Breast epithelium (tissue), 4 donors: ENCODE measurements around the gene AHSG. TPM values are rescaled to one million over a fixed set of nuclear protein-coding genes. Genes with fewer than 3 reads are reported as not detected.

Source experiments
- DNase-seq, 2 donors: peaks; one replicate each; pipeline ENCODE4 v3.0.0-alpha.2; 2019; ENCODE audit warnings: low spot score in 2 of 2
- H3K27ac ChIP-seq, 2 donors: fragments of 200-600 bp; sonication (generic) in 1 of 2; one replicate each; pipeline ENCODE4 v1.5.1; 2016 to 2019; ENCODE audit warnings: mild to moderate bottlenecking in 1 of 2
- H3K27me3 ChIP-seq, 2 donors: fragments of 200-600 bp; sonication (generic) in 1 of 2; one replicate each; pipeline versions ENCODE4 v1.5.1 to v1.6.0; 2017 to 2019; ENCODE audit warnings: control low read depth in 1 of 2, mild to moderate bottlenecking in 1 of 2
- H3K36me3 ChIP-seq: fragments of 200-600 bp; one replicate; pipeline ENCODE4 v1.5.1; 2019
- H3K4me1 ChIP-seq, 2 donors: fragments of 200-600 bp; sonication (generic); one replicate each; pipeline ENCODE4 v1.5.1; 2016 to 2019; ENCODE audit warnings: control low read depth in 1 of 2
- H3K4me3 ChIP-seq, 3 donors: fragments of 200-600 bp; sonication (generic); 1 replicate in 2 of 3; 2 replicates in 1 of 3; pipeline ENCODE4 v1.5.1; 2016 to 2019; ENCODE audit warnings: mild to moderate bottlenecking in 3 of 3, moderate library complexity in 2 of 3
- H3K9me3 ChIP-seq, 2 donors: fragments of 200-600 bp; sonication (generic) in 1 of 2; one replicate each; pipeline ENCODE4 v1.5.1; 2016 to 2019; ENCODE audit warnings: control low read depth in 1 of 2
- CTCF ChIP-seq, 3 donors: fragments of 450-650 bp; IDR thresholded peaks; one replicate each; pipeline ENCODE4 v1.5.1; 2016 to 2017; ENCODE audit warnings: antibody characterized with exemption in 3 of 3, mild to moderate bottlenecking in 3 of 3, moderate library complexity in 3 of 3
- POLR2A ChIP-seq: fragments of 450-650 bp; IDR thresholded peaks from one replicate; pipeline ENCODE4 v1.6.1; 2016; ENCODE audit warnings: antibody characterized with exemption, mild to moderate bottlenecking, moderate library complexity
- POLR2AphosphoS5 ChIP-seq, 3 donors: sonication (generic); formaldehyde crosslinking; IDR thresholded peaks; one replicate each; pipeline ENCODE4 v1.6.1; 2017; ENCODE audit warnings: antibody characterized with exemption in 3 of 3
- intact Hi-C: fragments of 100-400 bp; cut with DNase I; formaldehyde crosslinking; loops from one replicate; pipeline ENCODE4 v1.15.1; 2023; ENCODE audit warnings: low total_unique reads
- total RNA-seq, 3 donors: library from RNA; depleted of rRNA; stranded (reverse); fragments of >200 nt; gene quantifications; one replicate each; pipeline ENCODE4 v1.1.0, GENCODE V29; 2016

Gene AHSG
- total RNA-seq, 3 donors from 2014 or later: not detected

- DNase-seq: no peak
- no peak overlapping the region for H3K4me3 ChIP-seq
- intact Hi-C loops: no loop called here
- H3K4me1 ChIP-seq: peaks cover 0 to 13% of the 10 kb centered on the region in 2 donors
- TF ChIP-seq POLR2A: no peak
- TF ChIP-seq CTCF (IDR thresholded peaks at IDR 0.05): no peak
- no peak for TF ChIP-seq POLR2AphosphoS5 (IDR thresholded peaks at IDR 0.05)
- H3K27ac ChIP-seq: no peak overlapping the region
- no peaks in the 10 kb centered on the region for H3K9me3 ChIP-seq
- no peaks in the 10 kb centered on the region for H3K27me3 ChIP-seq
- H3K36me3 ChIP-seq: no peaks in the 10 kb centered on the region
Measured at GRCh38 chr3:186643493-186643892, 30.6 kb downstream of the AHSG start.

- H3K36me3 ChIP-seq: no peaks in the 10 kb centered on the region
- no peak overlapping the region for H3K4me3 ChIP-seq
- peaks cover 0 to 13% of the 10 kb centered on the region in 2 donors for H3K4me1 ChIP-seq
- H3K27ac ChIP-seq: peak overlapping the region; percentile 66 to 83
- peak in 1 of 2 donors; percentile 91 for DNase-seq
- intact Hi-C loops: no loop called here
- TF ChIP-seq CTCF (IDR thresholded peaks at IDR 0.05) (no peak), POLR2AphosphoS5 (IDR thresholded peaks at IDR 0.05) (peak in 1 of 3 donors; percentile 71)
- H3K9me3 ChIP-seq: no peaks in the 10 kb centered on the region
- no peaks in the 10 kb centered on the region for H3K27me3 ChIP-seq
Measured at GRCh38 chr3:186644683-186645082, 31.8 kb downstream of the AHSG start.

GRCh38 chr3:186646106-186646505 is 33.2 kb downstream of the AHSG start:
- TF ChIP-seq POLR2A: no peak
- no peak for TF ChIP-seq CTCF (IDR thresholded peaks at IDR 0.05)
- no peak for TF ChIP-seq POLR2AphosphoS5 (IDR thresholded peaks at IDR 0.05)
- Histone ChIP-seq H3K27ac (no peak overlapping the region), H3K27me3 (no peaks in the 10 kb centered on the region), H3K9me3 (no peaks in the 10 kb centered on the region), H3K4me1 (peaks cover 0 to 13% of the 10 kb centered on the region in 2 donors), H3K36me3 (no peaks in the 10 kb centered on the region), H3K4me3 (no peak overlapping the region)
- DNase-seq: no peak
- intact Hi-C loops: no loop called here

GRCh38 chr3:186646841-186647240 is 34.0 kb downstream of the AHSG start:
- Histone ChIP-seq H3K4me1 (peaks cover 0 to 10% of the 10 kb centered on the region in 2 donors), H3K4me3 (no peak overlapping the region), H3K36me3 (no peaks in the 10 kb centered on the region), H3K27me3 (no peaks in the 10 kb centered on the region), H3K27ac (no peak overlapping the region), H3K9me3 (no peaks in the 10 kb centered on the region)
- intact Hi-C loops: no loop called here
- no peak for TF ChIP-seq POLR2A
- no peak for TF ChIP-seq POLR2AphosphoS5 (IDR thresholded peaks at IDR 0.05)
- no peak for TF ChIP-seq CTCF (IDR thresholded peaks at IDR 0.05)
- DNase-seq: no peak

GRCh38 chr3:186648851-186649250 is 36.0 kb downstream of the AHSG start:
- Histone ChIP-seq H3K4me3 (no peak overlapping the region), H3K4me1 (peaks cover 0 to 7% of the 10 kb centered on the region in 2 donors), H3K27me3 (no peaks in the 10 kb centered on the region), H3K36me3 (no peaks in the 10 kb centered on the region), H3K9me3 (no peaks in the 10 kb centered on the region), H3K27ac (no peak overlapping the region)
- TF ChIP-seq POLR2A (no peak), CTCF (IDR thresholded peaks at IDR 0.05) (no peak), POLR2AphosphoS5 (IDR thresholded peaks at IDR 0.05) (no peak)
- no peak for DNase-seq
- intact Hi-C loops: no loop called here
